ENCODE results near the gene WDR41. TPM values are rescaled to one million over a fixed set of nuclear protein-coding genes. Genes with fewer than 3 reads are reported as not detected.

Gene WDR41
- polyA plus RNA-seq, 1 experiment, result 84.5 TPM

DNA sequence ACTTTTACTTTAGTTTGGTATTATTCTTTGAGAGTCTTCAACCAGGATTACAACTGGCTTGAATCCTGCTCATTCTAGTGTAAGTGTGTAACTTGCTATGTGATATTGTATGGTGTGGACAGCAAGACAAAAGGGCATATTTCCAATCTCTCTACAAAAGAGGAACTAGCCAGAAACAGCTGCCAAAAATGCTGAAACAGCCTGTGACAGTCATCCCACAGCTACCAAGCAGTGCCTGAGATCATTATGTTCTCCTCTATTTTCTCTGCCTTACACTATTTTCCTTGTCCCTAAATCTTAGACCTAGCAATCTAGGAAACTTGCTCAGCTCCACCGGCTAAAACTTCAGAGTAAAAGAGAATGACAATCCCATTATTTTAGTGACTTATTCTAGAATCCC is 42.8 kb downstream of the WDR41 start:
- no peak overlapping the region for H3K4me3 ChIP-seq (ENCODE audit: low read depth, low read length)
- TF ChIP-seq, protein P1, sequence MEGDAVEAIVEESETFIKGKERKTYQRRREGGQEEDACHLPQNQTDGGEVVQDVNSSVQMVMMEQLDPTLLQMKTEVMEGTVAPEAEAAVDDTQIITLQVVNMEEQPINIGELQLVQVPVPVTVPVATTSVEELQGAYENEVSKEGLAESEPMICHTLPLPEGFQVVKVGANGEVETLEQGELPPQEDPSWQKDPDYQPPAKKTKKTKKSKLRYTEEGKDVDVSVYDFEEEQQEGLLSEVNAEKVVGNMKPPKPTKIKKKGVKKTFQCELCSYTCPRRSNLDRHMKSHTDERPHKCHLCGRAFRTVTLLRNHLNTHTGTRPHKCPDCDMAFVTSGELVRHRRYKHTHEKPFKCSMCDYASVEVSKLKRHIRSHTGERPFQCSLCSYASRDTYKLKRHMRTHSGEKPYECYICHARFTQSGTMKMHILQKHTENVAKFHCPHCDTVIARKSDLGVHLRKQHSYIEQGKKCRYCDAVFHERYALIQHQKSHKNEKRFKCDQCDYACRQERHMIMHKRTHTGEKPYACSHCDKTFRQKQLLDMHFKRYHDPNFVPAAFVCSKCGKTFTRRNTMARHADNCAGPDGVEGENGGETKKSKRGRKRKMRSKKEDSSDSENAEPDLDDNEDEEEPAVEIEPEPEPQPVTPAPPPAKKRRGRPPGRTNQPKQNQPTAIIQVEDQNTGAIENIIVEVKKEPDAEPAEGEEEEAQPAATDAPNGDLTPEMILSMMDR (IDR thresholded peaks at IDR 0.05; ENCODE audit: low read depth, low read length), result no peak
- ChIA-PET CTCF (interaction anchor here (1.2 to 1.3 kb wide), 2 partner anchors 43 to 305 kb away, joined by 4 to 6 read pairs; partner anchors contain the start of gene WDR41), POLR2A (no interaction called here)
- H3K27me3 ChIP-seq (ENCODE audit: control insufficient read depth, insufficient read depth, low read length), result no peaks in the 10 kb centered on the region
- no peak overlapping the region for H3K27ac ChIP-seq (ENCODE audit: low read depth, low read length)
- no peaks in the 10 kb centered on the region for H3K9me3 ChIP-seq (ENCODE audit: control insufficient read depth, insufficient read depth, low read length)
- DNase-seq (ENCODE audit: low read depth, low spot score), result no peak

DNA sequence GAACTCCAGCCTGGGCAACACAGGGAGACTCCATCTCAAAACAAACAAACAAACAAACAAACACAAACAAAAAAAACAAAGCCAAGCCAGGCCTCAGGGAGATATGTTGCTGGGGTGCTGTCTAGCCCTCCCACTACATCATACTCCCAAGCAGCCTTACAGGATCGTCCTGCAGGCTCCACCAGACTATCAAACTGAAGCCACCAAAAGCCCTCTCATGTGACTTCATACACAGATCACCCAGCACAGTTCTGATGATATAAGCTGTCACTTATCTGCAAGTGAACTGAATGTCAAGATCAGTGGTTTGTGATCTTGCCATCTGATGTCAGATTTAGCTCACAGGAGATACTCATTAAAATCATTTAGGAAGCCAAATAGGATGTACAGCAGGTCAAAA is 43.3 kb downstream of the WDR41 start:
- H3K27me3 ChIP-seq (ENCODE audit: control insufficient read depth, insufficient read depth, low read length), result no peaks in the 10 kb centered on the region
- TF ChIP-seq, protein P1 (IDR thresholded peaks at IDR 0.05; ENCODE audit: low read depth, low read length), result no peak
- no peaks in the 10 kb centered on the region for H3K9me3 ChIP-seq (ENCODE audit: control insufficient read depth, insufficient read depth, low read length)
- CTCF ChIA-PET, result interaction anchor here (1.3 kb wide), 1 partner anchor 43 kb away, joined by 4 read pairs; the partner anchor contains the start of gene WDR41
- DNase-seq (ENCODE audit: low read depth, low spot score), result no peak
- POLR2A ChIA-PET, result no interaction called here
- H3K27ac ChIP-seq (ENCODE audit: low read depth, low read length), result no peak overlapping the region
- no peak overlapping the region for H3K4me3 ChIP-seq (ENCODE audit: low read depth, low read length)

DNA sequence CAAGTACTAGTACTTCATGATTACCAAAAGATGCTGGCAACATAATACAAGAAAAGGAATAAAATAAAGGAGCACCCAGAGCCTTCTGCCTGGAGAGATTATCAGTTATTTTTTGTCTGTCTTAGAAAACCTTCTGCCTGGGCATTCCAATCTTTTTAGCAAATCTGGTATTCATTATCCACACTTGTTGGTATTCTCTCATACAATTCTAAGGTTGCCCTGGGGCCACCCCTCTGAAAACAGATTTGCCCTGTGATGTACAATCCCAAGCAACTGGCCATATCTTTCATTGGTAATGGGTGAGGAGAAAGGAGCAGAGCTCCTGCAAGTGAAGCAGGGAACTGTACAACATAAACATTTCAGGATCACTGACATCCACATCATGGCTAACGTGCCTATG is 47.8 kb downstream of the WDR41 start:
- Histone ChIP-seq H3K27ac (ENCODE audit: low read depth, low read length) (no peak overlapping the region), H3K9me3 (ENCODE audit: control insufficient read depth, insufficient read depth, low read length) (no peaks in the 10 kb centered on the region), H3K4me3 (ENCODE audit: low read depth, low read length) (no peak overlapping the region), H3K27me3 (ENCODE audit: control insufficient read depth, insufficient read depth, low read length) (no peaks in the 10 kb centered on the region)
- ChIA-PET POLR2A (no interaction called here), CTCF (no interaction called here)
- TF ChIP-seq, protein P1 (IDR thresholded peaks at IDR 0.05; ENCODE audit: low read depth, low read length), result no peak
- DNase-seq (ENCODE audit: low read depth, low spot score), result no peak

DNA sequence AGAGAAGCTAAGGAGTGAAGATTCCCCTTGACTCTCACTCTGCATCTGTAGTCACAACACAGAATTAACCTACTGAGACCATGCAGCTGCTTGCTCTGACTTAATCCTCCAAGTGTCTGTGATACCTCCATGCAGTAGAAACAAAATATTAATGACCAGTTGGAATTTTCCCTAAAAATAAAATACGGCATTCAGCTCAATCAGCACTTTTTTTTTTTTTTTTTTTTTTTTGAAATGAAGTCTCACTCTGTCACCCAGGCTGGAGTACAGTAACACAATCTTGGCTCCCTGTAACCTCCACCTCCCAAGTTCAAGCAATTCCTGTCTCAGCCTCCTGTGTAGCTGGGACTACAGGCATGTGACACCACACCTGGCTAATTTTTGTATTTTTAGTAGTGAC is 48.4 kb downstream of the WDR41 start:
- Histone ChIP-seq H3K27me3 (ENCODE audit: control insufficient read depth, insufficient read depth, low read length) (no peaks in the 10 kb centered on the region), H3K9me3 (ENCODE audit: control insufficient read depth, insufficient read depth, low read length) (no peaks in the 10 kb centered on the region), H3K4me3 (ENCODE audit: low read depth, low read length) (no peak overlapping the region), H3K27ac (ENCODE audit: low read depth, low read length) (no peak overlapping the region)
- TF ChIP-seq, protein P1 (IDR thresholded peaks at IDR 0.05; ENCODE audit: low read depth, low read length), result no peak
- ChIA-PET CTCF (interaction anchor here (0.6 kb wide), 1 partner anchor 24 kb away, joined by 4 read pairs; no protein-coding TSS in a partner anchor), POLR2A (no interaction called here)
- DNase-seq (ENCODE audit: low read depth, low spot score), result no peak

DNA sequence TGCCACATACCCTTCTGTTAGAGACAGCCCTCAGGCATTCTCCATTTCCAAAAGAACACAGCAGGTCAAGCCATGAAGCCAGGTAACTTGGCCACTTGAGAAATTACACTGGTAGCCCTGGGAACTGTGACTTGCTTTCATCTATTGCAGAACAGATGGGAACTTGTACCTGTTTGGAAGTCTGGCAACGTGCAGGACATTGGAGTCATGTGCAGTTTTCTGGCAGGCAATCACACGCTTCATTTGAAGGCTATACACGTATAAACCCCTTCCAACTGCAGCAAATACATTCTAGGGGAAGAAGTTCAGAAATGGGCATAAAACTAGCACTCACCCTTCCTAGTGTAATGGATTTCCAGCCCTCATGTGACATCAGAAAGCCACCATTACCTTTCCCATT is 54.0 kb downstream of the WDR41 start:
- no peaks in the 10 kb centered on the region for H3K9me3 ChIP-seq (ENCODE audit: control insufficient read depth, insufficient read depth, low read length)
- no peak overlapping the region for H3K4me3 ChIP-seq (ENCODE audit: low read depth, low read length)
- DNase-seq (ENCODE audit: low read depth, low spot score), result no peak
- TF ChIP-seq, protein P1 (IDR thresholded peaks at IDR 0.05; ENCODE audit: low read depth, low read length), result no peak
- H3K27me3 ChIP-seq (ENCODE audit: control insufficient read depth, insufficient read depth, low read length), result no peaks in the 10 kb centered on the region
- ChIA-PET CTCF (no interaction called here), POLR2A (no interaction called here)
- no peak overlapping the region for H3K27ac ChIP-seq (ENCODE audit: low read depth, low read length)
